DMS 273 treated with DMSO at 0.1 percent for 48 hours (cell line): ENCODE measurements around the gene ADRA2B.

Experiments used
- DNase-seq: peaks from one replicate; lab custom pipeline; 2025; lab: John Stamatoyannopoulos, UW

ADRA2B gene

DNA sequence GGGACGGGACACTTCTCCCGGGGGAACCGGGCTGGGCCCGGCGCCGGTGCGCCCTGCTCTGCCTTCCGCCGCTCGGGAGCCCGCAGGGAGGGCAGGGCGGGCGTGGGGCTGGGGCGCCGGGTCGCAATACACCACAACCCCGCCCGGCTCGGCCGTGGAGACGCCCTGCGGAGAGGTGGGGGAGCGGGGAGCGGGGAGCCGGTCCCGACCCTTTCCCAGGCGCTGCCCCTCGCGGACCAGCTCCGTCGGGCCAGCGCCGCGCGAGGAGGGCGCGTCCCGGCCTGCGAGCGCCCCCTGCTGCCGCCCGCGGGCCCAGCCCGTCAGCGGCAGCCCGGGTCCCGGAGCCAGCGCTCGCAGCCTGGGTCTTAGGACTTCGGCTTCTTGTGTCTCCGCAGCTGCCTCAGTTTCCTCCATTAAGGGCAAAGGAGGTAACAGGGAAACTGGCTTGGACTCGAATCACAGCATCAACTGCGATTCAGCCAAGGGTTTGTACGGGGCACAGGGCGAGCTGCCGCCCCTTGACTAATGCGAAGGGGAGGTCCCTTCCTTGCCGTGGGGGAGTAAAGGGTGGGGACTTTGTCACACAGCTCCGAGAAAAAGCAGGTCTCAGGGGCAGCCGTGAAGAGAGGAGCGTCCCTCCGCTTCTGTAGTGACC, 635 bp upstream of the ADRA2B start:
- DNase-seq, result no peak

DNA sequence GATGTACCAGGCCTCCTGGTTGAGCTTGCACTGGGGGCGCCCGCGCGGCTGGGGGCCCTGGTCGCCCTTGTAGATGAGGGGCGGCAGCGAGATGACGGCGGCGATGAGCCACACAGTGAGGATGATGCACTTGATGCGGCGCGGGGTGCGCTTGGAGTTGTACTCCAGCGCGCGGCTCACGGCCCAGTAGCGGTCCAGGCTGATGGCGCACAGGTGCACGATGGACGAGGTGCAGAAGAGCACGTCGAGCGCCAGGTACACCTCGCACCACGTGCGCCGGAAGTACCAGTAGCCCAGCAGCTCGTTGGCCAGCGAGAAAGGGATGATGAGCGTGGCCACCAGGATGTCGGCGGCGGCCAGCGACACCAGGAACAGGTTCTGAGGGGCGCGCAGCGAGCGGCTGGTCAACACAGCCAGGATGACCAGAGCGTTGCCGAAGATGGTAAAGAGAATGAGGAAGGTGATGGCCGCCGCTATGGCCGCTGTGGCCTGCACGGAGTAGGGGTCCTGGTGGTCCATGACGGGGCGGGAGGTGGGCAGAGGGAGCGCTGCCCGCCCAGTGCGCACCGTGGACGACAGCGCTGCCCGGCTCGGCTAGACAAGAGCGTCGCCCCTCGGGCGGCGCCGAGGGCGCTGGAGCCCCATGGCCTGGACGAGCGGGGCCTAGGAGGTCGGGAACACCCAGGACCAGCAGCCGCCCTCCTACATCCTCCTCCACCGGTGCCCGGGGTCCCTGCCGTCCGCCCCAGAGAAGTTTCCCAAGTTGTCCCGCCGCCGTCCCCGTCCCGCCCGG, 544 bp downstream of the ADRA2B start:
- no peak for DNase-seq

DNA sequence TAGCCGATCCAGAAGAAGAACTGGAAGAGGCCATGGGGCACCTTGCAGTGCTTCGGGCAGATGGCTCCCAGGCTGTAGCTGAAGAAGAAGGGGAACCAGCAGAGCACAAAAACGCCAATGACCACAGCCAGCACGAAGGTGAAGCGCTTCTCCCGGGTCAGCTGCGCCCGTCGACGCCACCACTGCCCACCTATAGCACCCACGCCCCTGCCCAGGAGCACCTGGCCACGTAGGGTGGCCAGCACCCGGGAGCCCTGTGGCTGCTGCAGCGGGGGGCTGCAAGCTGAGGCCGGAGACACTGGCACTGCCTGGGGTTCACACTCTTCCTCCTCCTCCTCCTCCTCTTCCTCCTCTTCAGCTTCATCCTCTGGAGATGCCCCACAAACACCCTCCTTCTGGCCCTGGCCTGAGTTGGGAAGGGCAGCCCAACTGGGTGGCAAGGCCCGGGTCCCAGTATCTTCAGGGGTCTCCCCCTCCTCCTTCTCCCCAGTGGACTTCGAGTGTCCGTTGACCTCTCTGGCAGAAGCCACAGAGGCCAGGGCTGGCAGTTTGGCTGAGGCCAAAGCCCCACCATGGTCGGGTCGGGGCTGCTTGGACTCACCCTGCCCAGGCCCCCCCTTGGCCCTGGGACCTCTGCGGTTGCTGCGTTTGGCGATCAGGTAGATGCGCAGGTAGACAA, 1.3 kb downstream of the ADRA2B start:
- DNase-seq, result no peak

DNA sequence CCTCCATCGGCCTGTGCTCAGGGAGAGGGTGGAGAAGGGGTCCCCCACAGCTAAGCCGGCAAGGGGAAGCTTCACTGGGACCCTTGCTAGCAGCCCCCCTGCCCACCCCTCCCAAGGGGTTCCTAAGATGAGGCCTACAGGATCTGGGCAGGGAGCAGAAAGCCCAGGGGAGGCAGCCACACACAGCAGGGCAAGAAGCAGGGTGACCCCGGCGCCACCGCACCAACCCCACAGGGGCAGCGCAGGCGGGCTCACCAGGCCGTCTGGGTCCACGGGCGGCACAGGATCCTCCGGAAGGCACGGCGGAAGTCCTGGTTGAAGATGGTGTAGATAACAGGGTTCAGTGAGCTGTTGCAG, 1.8 kb downstream of the ADRA2B start:
- no peak for DNase-seq

DNA sequence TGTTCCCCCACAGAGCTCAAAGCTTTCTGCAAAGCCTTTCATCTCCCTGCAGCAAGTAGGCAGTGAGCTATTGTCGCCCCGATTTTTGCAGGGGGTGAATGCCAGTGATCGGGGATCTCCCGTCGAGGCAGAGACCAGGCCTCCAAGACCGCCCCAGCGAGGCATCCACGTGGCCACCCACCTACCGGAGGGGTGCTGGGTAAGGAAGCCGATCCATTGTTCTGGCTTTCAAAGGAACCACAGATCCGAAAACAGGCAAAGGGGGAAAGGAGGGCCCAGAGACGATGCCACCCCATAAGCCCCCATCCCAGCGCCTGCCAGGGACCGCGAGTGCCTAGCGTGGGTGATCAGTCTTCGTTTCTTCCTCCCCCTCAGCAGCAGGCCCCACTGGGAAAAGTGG, 2.4 kb downstream of the ADRA2B start:
- DNase-seq, result no peak

DNA sequence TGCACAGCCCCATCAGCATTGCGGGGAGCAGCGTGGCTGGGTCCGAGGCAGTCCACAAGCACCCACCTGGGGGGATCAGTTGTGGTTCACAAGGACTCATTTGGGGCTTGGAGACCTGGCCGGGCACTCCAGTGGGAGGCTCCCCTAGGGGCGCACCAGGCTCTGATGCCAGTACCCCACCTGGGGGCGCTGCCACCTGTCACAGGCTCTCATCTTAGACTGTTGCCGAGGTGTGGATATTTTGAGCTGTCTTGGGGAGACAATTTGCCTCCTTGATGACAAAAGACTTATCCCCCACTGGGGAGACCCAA, 3.0 kb downstream of the ADRA2B start:
- no peak for DNase-seq

DNA sequence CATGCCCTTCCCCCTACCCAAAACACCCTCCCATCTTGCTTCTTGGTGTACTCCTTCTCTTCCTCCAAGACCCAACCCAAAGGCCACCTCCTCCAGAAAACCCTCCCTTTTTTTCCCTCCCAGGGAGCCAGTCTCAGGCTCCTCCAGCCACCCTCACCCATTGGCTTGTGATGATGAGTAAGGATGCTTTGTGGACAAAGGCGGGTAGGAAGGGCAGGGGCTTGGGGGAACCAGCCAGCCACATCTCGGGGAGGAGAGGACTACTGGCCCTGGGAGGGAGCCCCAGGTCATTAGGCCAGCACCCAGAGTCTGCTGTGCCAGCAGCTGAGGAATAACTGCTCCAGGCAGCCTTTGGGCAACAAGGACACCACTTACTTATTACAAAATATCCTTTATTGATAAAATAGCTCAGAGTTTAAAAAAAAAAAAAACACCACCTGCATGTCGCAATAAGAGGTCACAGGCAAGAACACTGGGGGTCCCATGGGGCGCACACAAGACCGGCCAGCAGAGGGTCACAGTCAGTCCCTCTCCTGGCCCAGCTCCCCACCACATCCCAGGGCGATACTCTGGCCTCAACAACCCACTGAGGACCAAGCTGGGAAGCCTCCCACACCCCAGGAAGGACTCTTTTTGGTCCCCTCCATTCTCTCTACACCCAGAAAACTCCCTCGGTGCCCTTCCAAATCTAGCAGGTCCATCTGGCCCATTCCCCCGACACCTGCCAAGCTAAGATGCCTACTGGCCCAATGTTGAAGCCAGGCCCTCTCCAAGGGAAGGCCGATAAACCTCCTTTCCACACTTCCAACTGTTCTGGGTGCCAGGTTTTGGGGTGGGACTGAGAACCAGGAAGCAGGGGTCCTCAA, 3.6 kb downstream of the ADRA2B start:
- DNase-seq, result no peak

DNA sequence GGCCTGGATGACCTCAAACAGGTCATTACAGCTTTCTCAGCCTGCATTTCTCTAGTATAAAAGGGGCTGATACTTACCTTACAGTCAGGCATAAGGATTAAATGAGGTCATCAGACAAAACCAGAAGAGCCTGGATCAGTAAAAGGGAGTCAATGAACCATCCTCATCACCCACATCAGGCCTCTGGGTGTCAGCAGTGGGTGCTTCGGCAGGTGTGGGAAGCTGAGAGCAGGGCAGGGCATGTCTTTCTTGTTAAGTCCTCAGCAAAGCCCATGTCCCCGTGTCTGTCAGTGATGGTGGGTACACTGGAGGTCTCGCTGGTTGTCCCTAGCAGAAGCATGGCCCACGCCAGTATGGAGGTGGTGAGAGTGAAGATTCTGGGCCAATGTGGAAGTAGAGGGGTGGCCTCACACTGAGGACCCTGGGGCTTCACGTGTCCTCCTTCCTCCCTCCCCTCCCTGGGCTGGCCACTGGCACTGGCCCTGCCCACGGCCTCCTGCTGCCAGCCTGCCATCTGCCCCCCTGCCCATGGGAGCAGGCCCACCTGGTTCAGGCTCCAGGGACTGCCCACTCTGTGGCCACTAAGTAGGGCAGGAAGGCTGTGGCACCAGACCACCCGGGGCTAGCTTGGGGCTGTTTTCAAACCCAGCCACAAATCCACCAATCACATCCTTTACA, 4.4 kb downstream of the ADRA2B start:
- no peak for DNase-seq

DNA sequence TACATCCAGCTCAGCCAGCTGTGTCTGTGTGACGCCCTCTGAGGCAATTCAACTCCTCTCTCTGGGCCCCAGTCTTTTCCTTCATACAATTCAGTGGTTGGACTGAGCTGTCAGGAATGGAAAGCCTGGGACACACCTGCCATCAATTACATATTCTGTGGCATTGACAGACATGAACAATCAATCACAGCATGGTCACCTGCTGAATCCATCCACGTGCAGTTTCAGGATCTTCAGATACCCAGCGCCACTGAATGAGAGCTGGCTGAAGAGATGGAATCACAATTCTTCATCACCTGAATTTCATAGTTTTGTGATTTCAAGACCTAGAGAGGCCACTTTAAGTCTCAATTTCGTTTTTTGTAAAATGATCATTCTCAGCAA, 5.1 kb downstream of the ADRA2B start:
- DNase-seq, result no peak

DNA sequence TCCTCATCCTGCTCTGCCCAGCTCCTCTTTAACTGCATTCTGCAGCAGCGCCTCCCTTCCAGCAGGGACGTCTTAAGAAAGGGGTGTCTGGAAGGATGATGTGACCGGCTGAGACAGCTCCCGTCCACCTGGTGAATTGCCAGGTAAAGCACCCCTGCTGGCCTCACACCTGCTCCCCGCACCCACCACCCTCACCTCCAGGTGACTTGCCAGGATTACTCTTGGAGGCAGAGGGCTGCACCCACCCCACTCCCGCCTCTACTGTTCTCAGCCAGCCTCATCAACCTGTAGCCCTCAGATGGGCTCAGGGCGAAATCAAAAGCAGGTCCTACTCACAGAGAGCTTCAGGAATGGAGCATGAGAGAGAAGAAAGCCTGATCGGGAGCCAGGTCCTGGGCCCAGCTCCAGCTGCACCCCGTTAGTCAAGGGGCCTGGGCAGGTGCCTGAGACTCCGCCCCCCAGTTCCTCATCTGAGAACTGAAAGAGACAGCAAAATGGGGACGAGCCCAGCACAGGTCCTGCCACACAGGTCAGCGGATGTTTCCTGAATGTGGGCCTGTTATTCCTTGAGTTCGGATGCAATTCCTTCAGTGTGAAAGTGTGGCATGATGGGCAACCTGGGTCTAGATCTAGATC, 5.6 kb downstream of the ADRA2B start:
- DNase-seq, result no peak

DNA sequence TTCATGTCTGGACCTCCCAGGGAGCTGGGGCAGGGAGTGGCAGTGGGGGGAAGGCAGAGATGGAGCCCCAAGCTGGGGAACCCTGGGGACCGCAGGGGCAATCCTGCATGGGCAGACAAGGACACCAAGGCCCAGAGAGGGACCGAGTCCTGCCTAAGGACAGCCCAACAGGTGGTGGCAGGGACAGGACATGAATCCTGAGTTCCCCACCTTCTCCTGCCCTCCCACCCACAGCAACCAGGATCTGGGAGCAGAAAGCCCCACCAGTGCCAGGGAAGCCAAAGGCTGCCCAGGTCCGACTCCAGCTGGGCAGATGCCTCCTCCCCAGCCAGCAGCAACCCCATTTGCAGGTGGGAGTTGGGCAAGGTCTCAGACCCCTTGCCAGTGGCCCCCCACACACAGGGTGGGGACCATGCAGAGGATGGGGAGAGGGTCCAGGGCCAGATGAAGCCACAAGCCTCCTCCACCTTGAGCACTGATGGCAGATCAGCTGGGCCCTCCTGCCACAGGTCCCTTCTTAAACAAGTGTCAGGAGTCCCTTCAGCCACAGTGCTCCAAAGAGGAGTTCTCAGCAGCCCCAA, 6.3 kb downstream of the ADRA2B start:
- DNase-seq, result no peak

DNA sequence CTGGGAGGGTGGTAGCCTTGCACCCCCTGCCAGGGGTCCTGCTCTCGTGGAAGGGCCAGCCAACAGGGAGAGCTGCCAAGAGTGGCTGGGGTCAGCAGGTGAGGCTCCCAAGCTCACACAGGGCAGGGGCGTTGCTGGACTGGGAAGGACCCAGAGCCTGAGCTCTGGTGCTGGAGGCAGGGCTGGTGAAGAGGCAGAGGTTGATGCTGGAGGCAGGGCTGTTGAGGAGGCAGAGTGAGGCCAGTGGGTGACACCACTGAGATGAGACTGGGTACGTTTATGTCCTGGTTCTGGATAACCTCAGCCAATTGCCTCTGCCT, 7.0 kb downstream of the ADRA2B start:
- DNase-seq, result no peak

DNA sequence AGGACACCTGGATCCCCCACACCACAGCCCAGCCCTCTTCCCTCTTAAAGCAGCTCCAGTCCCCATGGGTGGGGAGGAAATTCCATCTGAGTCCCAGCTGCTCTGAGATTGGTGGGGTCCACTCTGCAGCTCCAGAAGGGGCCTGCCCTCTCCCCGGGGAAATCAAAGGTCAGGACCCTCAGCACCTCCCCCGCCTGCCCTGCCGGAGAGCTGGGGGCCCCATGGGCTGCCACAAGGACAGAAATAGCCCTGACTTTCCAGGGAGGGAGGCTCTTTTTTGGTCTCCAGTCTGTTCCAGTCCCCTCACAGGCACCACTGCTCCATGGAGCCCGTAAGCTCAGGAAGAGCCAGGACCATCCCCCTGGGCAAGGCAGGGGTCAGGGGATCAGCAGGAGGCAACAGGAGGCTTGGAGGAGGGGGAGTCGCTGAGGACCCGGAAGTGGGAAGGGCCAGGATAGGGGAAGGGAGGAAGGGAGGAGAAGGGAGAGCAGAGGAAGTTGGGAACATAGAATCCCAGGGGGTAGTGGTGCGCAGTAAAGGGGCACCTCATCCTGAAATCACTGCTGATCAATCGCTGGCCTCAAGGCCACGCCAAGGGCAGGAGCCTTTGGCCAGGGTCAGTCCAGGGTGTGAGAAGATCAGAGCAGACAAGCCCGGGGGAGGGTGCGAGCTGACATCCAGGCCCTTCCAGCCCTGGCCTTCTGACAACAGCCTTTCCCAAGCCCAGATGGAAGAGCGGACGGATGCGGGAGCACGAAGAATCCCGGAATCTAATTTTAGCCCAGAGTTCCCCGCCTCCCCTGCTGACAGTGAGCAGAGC, 7.6 kb downstream of the ADRA2B start:
- DNase-seq, result no peak

DNA sequence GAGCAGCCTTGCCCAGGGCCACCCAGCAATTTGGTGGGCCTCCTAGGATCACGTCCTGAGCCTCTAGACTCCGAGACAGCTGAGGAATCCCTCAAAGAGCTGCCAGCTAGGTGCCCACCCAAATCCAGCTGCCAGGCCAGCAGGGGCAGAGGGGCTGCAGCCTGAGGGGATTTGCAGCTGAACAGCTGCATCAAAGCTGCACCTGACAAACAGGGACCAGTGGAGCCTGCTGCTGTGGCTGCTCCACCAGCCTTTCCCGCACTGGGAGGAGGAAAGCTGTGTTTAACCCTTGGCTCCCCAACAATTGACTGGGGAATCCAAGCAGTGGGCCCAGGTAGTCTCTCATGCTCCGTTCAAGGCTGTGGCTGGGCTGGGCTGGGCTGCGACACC, 8.2 kb downstream of the ADRA2B start:
- DNase-seq, result no peak

DNA sequence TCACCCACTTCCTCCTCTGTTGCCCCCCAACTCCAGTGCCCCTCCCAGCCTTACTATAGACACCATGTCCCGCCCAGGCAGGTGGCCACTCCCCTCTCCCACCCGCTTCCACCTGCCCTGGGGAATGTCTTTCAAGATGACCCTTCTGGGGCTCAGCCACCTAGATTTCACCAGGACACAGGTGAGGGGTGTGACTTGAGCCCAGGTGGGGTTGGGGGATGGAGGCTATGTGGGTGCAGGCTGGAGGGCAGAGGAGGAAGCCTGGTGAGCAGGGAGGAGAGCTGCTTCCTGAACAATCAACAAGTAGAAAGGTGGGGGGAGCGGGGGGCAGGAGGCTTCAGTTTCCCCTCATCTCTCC, 8.7 kb downstream of the ADRA2B start:
- DNase-seq, result no peak

DNA sequence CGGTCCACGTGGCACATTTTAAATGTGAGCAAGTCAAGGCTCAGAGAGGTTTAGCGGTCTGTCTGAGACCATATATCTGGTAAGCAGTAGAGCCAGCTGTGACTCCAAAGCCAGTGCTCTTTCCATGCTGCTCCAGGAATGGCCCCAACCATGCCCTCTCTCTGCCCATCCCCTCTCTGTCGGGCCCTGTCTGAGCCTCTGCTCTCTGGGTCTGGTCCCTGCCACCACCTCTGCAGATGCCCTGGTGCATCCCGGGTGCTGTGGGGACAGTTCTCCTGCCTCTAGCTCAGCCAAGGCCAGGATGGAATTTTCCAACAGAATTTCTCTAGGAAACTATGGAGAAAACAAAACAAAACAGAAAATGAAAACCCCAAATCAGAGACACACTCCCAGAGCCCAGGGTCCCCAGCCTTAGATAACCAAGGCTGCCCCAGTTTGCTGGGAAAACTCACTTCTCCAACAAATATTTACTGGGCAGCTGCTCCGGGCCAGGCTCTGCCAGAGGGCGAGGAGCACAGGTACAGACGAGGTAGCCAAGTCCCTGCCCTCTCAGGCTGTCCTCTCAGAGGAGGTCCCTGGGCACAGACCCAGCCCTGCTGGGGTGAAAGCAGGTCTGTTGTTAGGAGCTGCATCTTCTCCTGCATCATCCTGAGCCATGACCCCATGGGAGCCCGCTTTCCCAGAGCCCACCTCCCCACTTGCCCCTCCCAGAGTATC, 9.2 kb downstream of the ADRA2B start:
- DNase-seq, result no peak

DNA sequence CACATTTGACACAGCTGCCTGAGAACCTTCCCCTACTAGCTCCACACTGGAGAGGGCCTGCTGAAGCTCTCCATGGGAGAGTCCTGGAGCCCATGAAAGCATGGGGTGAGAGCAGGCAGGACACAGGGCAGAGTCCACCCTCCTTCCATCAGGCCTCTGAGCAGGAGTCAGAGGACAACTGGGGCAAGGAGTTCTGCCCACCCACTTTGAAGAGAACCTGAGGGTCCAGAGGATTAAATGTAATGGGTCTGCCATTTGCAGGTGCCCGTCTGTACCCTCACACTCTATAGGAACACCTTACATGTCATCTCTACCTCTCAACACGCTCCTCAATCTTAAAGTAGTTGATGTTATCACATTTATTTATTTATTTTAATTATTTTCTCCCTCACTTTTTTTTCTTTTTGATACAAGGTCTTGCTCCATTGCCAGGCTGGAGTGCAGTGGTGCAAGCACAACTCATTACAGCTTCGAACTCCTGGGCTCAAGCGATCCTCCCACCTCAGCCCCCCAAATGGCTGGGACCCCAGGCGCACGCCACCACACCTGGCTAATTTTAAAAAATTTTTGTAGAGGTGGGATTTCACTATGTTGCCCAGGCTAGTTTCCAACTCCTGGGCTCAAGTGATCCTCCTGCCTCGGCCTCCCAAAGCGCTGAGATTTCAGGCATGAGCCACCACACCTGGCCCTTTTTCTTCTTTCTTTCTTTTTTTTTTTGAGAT, 10.2 kb downstream of the ADRA2B start:
- DNase-seq, result no peak

DNA sequence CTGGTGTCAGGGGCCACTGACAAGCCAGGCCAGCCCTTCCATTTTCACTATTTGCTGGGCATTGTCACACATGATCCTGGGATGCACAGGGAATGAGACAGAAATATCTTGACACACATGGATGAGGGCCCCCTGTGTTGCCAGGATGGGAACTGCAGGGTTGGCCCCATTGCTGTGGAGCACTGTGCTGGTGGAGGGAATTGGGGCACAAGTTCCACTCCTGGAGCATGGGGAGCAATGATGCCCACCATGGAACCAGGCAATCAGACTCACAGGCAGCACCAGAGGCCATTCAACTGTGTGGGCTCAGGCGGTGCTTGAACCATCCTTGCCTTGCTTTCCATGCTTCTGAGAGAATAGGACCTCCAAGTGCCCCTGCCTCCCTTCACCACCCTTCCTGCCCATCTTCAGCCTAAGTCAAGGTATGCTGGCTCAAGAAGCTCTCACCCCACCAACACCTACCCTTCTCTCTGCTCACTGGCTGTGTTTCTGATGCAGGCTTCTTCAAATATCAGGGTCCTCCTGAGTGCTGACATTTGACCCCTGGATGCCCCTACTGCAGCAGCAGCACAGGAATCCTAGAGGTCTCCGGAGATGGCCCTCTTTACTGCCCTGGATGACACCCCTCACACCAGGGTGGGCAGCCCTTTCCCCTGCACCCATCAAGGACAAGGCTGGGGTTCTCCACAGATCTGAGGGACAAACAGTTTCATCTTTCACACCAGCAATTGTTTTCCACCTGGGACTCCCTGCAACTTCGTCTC, 11.0 kb downstream of the ADRA2B start:
- no peak for DNase-seq

DNA sequence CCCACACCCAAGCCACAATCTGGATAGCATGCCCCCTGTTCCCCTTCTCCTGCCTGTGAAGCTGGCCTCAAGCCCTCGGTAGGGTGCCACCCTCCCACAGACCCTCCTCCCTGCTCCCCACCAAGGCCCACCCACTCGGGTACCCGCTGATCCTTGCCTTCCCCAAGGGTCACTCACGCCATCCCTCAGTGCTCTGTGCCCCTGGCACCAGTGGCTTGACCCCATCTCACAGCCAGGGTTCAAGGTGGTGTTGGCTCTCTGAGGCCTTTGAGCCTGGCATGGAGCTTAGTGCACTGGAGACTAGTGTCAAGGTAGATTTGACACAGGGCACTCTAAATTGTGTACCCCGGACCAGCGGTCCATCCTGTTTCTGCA, 11.9 kb downstream of the ADRA2B start:
- DNase-seq, result no peak
